Testis (tissue), 2 donors: ENCODE data around the gene CACNA2D1.

Source experiments
- POLR2A ChIP-seq: fragments of 450-650 bp; IDR thresholded peaks from one replicate; pipeline ENCODE4 v1.6.1; 2017; ENCODE audit warnings: antibody characterized with exemption, mild to moderate bottlenecking, moderate library complexity
- TF ChIP-seq, protein P1 (sequence below), 3 experiments: fragments of 450-650 bp in 2 of 3; fragments of 200-600 bp in 1 of 3; sonication (generic) in 1 of 3; IDR thresholded peaks; one replicate each; pipeline ENCODE4 v1.5.1; 2016 to 2019; ENCODE audit warnings: antibody characterized with exemption in 3 of 3, mild to moderate bottlenecking in 2 of 3, moderate library complexity in 1 of 3

DNA sequence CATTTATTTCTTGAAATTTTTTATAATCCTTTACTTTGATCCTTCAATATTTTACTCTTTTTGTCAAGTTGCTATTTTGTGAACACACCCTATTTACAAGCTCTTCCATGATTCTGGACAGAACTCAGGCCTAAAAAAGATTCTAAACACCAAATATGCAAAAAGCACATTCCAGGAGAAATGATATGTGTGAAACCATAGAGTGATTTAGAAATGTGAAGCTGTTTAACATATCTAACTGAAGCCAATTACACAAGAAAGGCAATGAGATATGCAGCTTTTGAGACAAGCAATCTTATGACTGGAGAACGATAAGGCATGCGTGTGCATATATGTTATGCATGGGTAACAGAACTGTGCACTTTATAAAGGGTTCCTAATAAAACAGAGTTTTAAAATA is 243.0 kb downstream of the CACNA2D1 start:
- TF ChIP-seq POLR2A: no peak
- TF ChIP-seq, protein P1, sequence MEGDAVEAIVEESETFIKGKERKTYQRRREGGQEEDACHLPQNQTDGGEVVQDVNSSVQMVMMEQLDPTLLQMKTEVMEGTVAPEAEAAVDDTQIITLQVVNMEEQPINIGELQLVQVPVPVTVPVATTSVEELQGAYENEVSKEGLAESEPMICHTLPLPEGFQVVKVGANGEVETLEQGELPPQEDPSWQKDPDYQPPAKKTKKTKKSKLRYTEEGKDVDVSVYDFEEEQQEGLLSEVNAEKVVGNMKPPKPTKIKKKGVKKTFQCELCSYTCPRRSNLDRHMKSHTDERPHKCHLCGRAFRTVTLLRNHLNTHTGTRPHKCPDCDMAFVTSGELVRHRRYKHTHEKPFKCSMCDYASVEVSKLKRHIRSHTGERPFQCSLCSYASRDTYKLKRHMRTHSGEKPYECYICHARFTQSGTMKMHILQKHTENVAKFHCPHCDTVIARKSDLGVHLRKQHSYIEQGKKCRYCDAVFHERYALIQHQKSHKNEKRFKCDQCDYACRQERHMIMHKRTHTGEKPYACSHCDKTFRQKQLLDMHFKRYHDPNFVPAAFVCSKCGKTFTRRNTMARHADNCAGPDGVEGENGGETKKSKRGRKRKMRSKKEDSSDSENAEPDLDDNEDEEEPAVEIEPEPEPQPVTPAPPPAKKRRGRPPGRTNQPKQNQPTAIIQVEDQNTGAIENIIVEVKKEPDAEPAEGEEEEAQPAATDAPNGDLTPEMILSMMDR (IDR thresholded peaks at IDR 0.05): no peak
